ENCODE results near the gene RSRC1. TPM values are rescaled to one million over a fixed set of nuclear protein-coding genes. Genes with fewer than 3 reads are reported as not detected.

RSRC1 gene
- total and polyA plus RNA-seq, 2 of the 13 experiments (the other 11 are each of a cell fraction or from before 2014, with no cell fraction given), result 4.9 to 63.0 TPM

- TF ChIP-seq ZHX1 (CRISPR knock-in tag; IDR thresholded peaks at IDR 0.05; ENCODE audit: low read depth) (no peak), ARID2 (CRISPR knock-in tag; IDR thresholded peaks at IDR 0.05; ENCODE audit: borderline replicate concordance) (no peak)
Observed at GRCh38 chr3:158488670-158489069, 378.8 kb downstream of the RSRC1 start (continued).

GRCh38 chr3:158489181-158489580 is 379.3 kb downstream of the RSRC1 start:
- intact Hi-C loops (cut with micrococcal nuclease; ENCODE audit: unreplicated experiment) (no loop called here), in situ Hi-C loops (cut with HindIII; ENCODE audit: extremely low pct_ligation_motif_present, low pct_unique_long_range_greater_than_20kb) (no loop called here)
- FAIRE-seq (no peak), DNase-seq (ENCODE audit: low spot score) (no peak), ATAC-seq (no peak)
- ChIA-PET CTCF (ENCODE audit: low intra/inter-chr PET ratio, low total read pairs) (no interaction called here), POLR2A (no interaction called here)
- TF ChIP-seq DR1 (CRISPR knock-in tag; IDR thresholded peaks at IDR 0.05), result no peak
- TF ChIP-seq MXI1 (IDR thresholded peaks at IDR 0.05; ENCODE audit: borderline replicate concordance, low read depth, low read length), result no peak
- no peak for TF ChIP-seq ZNF296 (CRISPR knock-in tag; conservative IDR thresholded peaks at IDR 0.05)
- no peak for TF ChIP-seq NCOA1 (CRISPR knock-in tag; IDR thresholded peaks at IDR 0.05)
- TF ChIP-seq YY1 (IDR thresholded peaks at IDR 0.05; ENCODE audit: insufficient read depth, insufficient replicate concordance, low read depth, low read length), result no peak
- TF ChIP-seq ZC3H4 (CRISPR knock-in tag; IDR thresholded peaks at IDR 0.05; ENCODE audit: borderline replicate concordance), result no peak
- no peak for TF ChIP-seq ZHX1 (CRISPR knock-in tag; IDR thresholded peaks at IDR 0.05; ENCODE audit: low read depth)
- TF ChIP-seq RORA (CRISPR knock-in tag; IDR thresholded peaks at IDR 0.05), result no peak
- TF ChIP-seq NONO (IDR thresholded peaks at IDR 0.05), result no peak
- no peak for TF ChIP-seq NONO (CRISPR knock-in tag; conservative IDR thresholded peaks at IDR 0.05)
- no peak for TF ChIP-seq DMTF1 (CRISPR knock-in tag; IDR thresholded peaks at IDR 0.05)
- Histone ChIP-seq H3K4me1 (ENCODE audit: insufficient read depth, low read length) (no peaks in the 10 kb centered on the region), H3K79me2 (ENCODE audit: insufficient read depth, low read length) (no peaks in the 10 kb centered on the region), H4K20me1 (ENCODE audit: insufficient read depth, low read length) (no peaks in the 10 kb centered on the region), H3K9ac (ENCODE audit: insufficient read depth, low read depth, low read length) (no peak overlapping the region), H2AFZ (ENCODE audit: low read length) (no peak overlapping the region), H3K36me3 (replicated peaks in 1 of 2; ENCODE audit: control insufficient read depth in 1 of 2, insufficient read depth in 2 of 2, low read length in 2 of 2) (no peaks in the 10 kb centered on the region), H3K27me3 (ENCODE audit: control insufficient read depth in 1 of 2, insufficient read depth in 2 of 2, low read length in 2 of 2) (no peaks in the 10 kb centered on the region), H3K4me2 (ENCODE audit: low read depth, low read length) (no peak overlapping the region), H3K27ac (ENCODE audit: extremely low read length, insufficient read depth, low read length) (no peak overlapping the region), H3K4me3 (replicated peaks in 1 of 3; ENCODE audit: insufficient read depth in 1 of 3, low read depth in 2 of 3, low read length in 3 of 3) (no peak overlapping the region), H3K9me3 (ENCODE audit: low read length) (no peaks in the 10 kb centered on the region)
- no TSS peak for BruUV-seq (replicated peaks)

All from HepG2 (cell line).